ENCODE measurements around the gene TBC1D3D.
"Not testable (repeated sequence)": the region's sequence is repeated elsewhere in the genome, so short reads cannot be mapped to it uniquely, and the experiment has no call there.

The TBC1D3D gene

GRCh38 chr17:38003676-38004075 is at the start of gene TBC1D3D:
TBC1D3D (plus strand) TSS chr17:38003976; CDS start chr17:38005561, 1,585 bp downstream.
- DNase-seq, result not testable (repeated sequence)

- DNase-seq, result not testable (repeated sequence)
These were observed 14.8 kb upstream of the TBC1D3D start, which contains the start of gene TBC1D3L for GRCh38 chr17:37988960-37989359. TBC1D3L (minus strand) TSS chr17:37989060; CDS start chr17:37987520, 1,540 bp downstream.

All from EL (cell line).